DMS79 (cell line): ENCODE data around the gene ZFR.
"Not testable (repeated sequence)": the region's sequence is repeated elsewhere in the genome, so short reads cannot be mapped to it uniquely, and the experiment has no call there.

Experiments
- DNase-seq: peaks from one replicate; lab custom pipeline; 2025; lab: John Stamatoyannopoulos, UW

The ZFR gene

DNA sequence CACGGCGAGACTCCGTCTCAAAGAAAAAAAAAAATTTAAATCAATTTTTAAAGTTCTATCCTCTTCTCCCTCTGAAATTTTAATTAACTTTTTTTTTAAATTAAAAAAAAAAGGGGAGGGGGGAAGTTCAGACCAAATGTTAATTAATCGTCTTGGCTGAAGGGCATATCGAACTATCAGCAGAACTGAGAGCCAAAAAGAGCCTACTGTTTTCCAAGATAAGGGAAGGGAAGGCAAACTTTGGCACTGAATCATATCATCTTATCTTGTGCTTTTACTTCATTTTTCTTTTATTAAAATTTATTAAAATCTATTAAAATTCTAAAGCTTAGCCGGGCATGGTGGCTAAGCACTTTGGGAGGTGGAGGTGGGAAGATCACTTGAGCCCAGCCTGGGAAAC, 85.9 kb downstream of the ZFR start:
- DNase-seq, result no peak

DNA sequence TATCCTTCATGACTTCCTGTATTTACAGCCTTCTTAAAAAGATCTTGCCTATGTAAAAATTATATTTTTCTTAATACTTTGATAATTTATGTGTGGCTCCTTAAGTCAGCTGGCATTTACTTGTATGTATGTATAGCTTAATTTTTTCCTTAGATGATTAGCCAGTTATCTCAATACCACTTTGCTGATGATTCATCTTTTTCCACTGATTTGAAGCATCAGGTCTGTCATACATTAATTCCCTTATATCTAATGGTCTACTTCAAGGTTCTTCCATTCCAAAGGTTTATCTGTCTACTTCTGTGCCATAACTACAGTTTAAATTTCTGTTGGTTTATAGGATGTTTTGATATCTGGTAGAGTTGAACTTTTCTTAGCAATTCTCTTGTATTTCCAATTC, 86.9 kb downstream of the ZFR start:
- no peak for DNase-seq

DNA sequence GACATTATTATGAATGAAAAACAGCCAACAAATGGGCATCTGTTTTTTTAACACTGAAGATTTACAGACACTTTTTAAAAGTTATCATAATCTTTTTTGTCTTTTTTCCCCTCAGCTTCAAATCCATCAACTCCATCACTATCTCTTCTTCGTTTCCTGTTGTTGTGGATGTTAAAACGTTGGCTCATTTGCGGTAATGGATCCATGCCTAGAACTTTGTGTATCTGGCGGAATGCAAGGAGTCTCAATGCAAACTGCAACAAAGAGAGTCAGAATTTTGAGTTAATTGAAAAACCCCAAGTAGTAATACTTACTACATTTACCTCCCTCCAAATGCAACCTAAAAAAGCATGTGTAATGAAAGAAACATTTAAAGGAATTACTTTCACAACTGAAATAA, 88.9 kb downstream of the ZFR start:
- DNase-seq, result no peak

DNA sequence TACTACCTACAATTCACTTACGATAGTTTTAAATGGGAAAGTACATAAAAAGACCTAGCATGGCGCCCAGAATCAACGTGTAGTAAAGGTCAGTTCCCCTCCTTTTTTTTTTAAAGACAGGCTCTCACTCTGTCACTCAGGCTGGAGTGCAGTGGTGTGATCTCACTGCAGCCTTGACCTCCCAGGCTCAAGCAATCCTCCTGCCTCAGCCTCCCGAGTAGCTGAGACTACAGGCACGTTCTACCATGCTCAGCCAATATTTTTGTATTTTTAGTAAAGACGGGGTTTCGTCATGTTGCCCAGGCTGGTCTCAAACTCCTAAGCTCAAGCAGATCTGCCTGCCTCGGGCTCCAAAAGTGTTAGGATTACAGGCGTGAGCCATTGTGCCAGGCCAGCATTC, 91.1 kb downstream of the ZFR start:
- DNase-seq, result no peak

DNA sequence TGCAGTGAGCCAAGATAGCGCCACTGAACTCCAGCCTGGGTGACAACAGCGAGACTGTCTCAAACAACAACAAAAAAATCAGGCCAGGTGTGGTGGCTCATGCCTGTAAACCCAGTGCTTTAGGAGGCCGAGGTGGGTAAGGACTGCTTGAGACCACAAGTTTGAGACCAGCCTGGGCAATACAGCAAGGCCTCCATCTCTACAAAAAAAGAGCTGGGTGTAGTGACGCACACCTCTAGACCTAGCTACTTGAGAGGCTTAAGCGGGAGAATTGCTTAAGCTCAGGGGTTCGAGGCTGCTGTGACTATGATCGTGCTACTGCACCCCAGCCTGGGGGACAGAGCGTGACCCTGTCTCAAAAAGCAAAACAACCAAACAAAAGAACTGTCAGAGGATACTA, 91.9 kb downstream of the ZFR start:
- DNase-seq, result no peak

DNA sequence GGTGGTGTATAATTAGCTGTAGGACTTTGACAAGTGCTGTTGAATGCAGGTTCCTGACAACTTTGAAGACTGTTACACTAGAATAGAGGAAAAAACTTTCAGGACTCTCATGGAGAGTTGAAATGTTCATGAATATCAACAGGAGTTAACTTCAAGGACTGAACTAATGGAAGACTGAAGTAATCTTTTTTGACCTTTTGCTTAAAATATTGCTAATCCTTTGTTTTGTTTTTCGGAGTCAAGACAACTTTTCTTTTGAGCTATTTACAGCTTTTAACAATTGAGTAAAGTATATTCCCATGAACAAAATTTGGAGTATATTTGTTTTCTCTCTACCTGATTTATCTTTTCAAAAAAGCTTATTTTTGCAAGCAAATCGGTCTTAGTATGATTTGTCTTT, 97.7 kb downstream of the ZFR start:
- no peak for DNase-seq

DNA sequence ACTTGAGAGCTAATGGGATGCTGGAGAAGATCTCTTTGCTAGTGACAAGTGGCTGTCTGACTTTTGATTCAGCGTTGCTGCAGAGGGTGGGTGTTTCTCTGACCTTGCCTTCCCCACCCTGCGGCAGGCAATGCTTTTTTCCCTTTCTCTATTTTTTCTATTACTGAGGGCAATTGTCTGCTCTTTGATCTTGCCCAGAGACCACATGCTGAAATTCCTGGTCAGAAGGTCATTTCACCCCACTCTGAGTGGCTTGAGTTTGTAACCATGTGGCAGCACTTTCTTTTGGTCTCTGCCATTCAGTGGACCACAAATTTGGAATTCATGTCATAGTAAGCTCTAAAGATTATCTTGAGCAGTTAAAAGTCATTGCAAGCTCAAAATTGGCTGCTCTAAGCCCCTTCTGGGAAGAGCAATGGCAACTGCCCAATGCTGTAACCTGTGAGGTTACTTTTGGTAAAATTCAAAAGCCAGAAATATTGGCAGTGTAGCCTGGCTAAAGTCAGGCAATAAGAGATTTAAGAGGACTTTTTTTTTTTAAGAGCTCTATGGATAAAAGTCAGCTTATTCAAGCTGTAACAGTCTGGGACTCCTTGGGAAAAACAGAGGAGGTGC, 101.4 kb downstream of the ZFR start:
- no peak for DNase-seq

DNA sequence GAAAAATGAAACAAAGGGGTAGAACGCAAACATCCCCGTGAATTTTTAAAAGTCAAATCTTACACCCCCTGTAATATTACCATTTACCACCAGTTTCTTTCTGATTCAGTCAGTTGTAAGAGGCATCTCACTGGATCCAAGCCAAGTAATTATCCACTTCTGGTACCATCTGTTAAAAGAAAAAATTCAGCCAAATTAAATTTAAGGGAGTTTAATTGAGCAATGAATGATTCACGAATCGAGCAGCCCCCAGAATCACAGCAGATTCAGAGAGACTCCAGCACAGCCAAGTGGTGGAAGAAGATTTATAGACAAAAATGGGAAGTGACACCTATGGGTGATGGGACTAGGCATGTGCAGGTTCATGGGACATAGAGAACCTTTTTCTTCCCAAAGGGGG, 101.9 kb downstream of the ZFR start:
- no peak for DNase-seq

DNA sequence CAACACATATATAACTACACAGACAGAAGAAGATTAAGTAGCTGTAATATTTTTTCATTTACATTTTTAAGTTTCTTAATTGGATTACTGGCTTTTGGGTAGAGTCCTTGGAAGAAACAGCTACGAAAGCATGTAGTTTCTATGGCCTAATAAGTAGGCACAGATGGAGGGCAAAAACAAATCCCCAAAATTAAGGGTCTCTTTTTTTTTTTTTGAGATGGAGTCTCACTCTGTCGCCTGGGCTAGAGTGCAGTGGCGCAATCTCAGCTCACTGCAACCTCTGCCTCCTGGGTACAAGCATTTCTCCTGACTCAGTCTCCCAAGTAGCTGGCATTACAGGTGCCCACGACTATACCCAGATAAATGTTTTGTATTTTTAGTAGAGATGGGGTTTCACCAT, 104.7 kb downstream of the ZFR start:
- DNase-seq, result no peak

DNA sequence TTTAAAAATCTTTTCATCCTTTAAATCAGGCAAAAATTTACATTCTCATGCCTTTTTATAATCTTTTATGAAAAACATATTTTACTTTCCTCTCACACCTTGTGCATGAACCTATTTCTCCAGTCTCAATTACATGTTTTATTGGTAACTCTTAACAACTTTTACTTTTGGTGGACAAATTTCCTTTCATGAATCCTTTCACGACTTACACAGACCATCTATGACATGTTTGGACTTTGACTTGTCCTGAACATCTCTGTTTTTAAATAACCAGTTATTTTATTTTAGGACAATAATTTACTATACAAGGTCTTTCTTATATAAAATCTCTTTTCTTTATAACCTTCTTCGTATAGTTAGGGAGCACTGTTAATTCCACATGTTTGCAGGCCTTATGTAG, 105.3 kb downstream of the ZFR start:
- no peak for DNase-seq

DNA sequence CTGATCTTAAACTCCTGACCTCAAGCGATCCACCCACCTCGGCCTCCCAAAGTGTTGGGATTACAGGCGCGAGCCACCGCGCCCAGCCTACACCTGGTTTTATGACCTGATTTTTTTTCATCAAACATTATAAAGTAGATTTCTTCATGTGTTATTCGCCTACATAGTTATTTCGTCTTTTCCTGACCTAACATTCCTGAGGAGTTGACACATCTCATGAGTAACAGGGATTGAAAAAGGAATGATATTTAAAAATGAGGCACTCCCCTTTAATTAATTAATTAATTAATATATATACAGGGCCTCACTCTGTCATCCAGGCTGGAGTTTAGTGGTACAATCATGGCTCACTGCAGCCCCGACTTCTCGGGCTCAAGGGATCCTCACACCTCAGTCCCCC, 111.6 kb downstream of the ZFR start:
- no peak for DNase-seq

DNA sequence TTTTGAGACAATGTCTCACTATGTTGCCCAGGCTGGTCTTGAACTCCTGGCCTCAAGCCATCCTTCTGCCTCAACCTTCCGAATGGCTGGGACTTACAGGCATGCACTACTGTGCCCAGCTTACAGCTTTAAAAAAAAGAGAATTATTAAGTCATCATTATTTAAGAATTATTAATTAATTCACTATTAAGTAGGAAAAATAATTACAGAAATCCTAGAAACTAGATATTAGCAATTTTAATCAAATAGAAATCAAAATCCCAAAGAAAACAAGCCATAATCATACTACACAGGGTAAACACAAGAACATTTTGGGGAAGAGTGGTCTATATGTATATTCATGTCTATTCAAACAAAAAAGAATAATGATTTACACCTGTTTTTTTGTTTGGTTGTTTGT, 112.2 kb downstream of the ZFR start:
- DNase-seq, result no peak

DNA sequence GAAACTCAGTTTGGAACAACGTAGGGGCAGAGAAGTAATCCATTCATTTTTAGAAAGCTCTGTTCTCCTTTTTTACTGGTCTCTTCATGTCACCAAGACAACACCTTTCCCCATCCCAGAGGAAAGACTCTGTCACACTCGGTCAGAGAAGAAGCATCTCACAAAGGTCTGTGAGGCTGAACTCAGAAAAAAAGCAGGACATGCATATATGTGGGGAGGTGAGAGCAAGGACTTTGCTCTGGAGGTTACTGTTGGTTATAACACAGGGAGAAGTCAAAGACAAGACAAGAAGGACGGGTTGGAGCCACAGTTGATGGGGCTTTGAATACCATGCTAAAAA, 112.6 kb downstream of the ZFR start:
- no peak for DNase-seq

DNA sequence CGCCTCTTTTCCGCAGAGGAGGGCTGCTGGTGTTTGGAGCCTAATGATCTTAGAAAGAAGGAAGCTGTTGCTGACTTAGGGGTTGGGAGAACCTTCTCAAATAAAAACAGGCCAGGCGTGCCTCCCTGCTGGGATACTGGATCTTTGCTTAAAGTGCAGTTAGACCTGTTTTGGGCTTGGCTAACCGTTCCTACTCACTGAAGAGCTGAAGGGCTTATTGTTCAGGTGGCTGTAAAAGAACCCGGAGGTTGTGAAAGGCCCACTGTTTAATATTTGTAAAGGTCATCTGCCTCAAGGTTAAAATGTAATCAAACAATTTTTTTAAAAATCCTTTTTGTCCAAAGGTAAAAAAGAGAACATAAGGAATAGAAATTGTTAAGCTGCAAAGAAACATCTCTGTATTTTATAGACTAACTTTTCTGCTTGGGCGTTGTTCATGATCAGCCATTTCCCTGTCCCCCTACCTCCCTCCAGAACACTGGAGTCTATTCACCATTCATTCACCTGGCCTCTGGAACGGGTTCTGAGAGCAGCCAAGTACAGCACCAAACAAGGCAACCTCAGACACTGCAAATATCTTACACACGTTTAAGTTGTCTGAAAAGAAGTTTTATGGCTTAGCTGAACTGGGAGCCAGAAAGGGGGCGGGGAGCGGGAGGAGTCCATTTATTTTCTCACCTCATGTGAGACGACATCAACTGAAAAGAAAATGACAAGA, 113.2 kb downstream of the ZFR start:
- DNase-seq, result no peak

DNA sequence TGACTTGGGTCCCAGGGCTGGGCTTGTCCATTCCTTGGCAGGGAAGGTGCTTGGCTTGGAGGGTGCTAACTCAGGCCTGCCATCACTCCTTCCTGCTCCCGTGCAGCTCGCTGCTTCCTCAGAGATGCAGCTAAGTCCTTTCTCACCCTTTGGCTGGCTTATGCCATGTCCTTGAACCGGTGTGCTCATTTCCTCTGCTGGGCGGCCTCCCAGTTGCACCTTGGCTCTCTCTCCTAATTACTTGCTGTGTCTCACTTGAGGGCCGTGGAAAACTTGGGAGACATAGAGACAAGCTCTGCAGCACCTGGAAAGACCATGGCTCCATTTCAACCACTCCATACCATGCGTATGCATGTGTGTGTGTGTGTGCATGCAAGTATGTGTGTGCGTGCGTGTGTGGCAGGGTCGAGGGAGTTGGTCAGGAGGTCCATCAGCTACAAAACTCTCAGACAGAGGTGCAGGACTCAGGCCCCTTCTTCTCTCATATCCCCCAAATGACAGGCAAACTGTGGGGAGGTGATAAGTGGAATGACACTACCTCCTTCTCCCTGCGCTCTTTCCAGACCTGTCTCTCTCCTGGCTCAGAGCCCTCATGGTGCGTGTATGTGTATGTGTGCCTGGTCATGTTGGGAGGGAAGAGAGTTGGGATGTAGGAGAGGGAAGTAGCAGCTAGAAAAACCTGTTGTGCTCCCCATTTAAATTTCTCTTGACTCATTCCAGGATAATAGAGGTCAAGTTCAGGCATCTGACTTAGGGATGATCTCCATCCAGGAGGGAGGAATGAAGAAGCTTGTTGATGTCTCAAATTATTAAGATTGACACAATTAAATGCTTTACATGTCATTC, 114.2 kb downstream of the ZFR start:
- DNase-seq, result no peak

DNA sequence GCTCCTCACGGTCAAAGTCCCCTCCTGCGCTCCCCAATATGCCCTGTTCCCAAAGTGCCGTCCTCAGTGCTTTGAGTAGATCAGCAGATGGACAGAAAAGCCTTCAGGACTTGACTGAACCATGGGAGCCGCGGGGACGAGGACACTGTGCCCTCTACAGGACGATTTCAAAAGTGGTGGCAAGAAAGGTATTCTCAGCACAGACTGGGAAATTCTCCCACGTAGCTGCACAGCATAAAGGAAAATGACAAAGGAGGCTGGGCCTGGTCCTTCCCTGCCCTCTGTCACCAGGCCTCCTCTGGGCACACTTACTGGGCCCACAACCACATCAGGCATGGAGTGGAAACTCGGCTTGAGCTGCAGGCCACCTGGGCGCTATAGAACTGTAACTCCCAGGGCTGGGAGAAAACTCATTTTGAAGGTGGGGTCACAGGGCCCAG, 115.1 kb downstream of the ZFR start:
- no peak for DNase-seq

DNA sequence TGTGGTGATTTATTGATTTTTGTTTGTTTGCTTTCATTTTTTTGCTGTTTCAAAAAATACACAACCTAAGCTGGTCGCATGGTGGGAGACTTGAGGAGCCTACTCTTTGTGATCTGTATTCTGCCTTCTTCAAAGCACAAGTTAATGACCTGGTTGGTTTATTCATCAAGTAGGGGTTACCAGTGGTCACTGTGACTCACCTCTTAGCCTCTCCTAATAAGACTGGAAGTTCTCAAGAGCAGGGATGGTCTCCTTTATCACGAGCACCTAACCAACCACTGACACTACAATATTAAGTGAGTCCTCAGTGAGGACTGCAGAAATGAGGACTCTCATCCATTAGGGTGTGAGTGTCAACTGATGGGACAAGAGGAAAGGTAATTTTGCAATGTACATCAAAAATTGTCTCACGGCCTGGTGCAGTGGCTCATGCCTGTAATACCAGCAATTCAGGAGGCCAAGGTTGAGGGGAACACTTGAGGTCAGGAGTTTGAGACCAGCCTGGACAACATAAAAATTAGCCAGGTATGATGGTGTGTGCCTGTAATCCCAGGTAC, 118.2 kb downstream of the ZFR start:
- DNase-seq, result no peak

DNA sequence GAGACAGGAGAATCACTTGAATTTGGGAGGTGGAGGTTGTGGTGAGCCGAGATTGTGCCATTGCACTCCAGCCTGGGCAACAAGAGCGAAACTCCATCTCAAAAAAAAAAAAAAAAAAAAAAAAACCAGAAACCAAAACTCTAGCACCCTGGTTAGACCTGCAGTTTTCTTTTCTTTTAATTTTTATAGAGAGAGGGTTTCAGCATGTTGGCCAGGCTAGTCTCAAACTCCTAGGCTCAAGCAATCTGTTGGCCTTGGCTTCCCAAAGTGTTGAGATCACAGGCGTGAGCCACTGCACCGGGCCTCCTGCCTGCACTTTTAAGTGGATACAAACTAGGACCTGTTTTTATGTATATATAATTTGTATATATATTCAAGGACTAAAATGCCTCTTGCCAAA, 118.9 kb downstream of the ZFR start:
- no peak for DNase-seq

DNA sequence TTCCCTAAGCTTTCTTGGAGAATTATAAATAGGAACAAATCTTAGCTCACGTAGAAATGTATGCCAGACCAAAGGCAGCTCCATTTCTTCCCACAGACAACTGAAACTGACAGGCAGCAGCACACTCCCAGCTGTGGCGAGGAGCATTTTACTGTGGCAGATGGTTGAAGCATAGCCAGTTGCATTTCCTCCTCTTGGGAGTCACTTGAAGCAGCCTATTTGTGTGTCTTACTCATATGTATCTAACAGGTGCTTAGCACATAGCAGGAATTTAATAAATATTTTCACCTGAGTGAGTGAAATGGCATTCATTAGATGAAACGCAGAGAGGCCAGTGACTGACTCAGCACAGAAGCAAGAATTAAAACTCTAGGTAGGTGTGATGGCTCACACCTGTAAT, 119.5 kb downstream of the ZFR start:
- no peak for DNase-seq

DNA sequence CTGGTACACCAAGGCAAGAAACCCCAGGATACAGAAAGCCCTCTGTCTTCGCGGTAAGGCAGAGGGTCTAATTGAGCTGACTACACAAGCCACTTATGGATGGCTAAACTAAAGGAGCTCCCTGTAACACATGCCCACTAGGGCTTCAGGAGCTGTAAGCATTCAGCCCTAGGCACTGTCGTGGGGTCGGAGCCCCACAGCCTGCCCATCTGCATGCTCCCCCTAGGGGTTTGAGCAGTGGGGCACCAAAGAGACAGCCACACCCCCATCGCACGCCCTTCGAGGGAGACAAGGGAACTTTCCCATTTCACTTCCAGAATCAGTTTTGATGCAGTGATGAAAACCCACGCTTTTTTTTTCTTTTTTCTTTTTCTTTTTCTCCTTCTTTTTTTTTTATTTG, 120.8 kb downstream of the ZFR start:
- DNase-seq, result no peak

DNA sequence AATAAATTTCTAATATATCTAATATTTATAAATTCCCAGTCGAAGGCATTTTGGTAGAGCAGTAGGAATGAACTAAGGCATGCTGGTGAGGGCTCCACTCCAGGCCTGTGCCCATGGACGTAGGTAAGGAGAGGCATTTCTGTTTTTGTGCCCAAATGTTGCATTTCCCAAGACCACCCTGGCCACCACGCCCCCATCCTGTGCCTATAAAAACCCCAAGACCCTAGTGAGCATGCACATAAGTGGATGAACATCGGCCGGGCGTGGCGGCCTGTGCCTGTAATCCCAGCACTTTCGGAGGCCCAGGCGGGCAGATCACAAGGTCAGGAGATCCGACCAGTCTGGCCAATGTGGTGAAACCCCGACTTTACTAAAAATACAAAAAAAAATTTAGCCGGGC, 121.7 kb downstream of the ZFR start:
- no peak for DNase-seq

DNA sequence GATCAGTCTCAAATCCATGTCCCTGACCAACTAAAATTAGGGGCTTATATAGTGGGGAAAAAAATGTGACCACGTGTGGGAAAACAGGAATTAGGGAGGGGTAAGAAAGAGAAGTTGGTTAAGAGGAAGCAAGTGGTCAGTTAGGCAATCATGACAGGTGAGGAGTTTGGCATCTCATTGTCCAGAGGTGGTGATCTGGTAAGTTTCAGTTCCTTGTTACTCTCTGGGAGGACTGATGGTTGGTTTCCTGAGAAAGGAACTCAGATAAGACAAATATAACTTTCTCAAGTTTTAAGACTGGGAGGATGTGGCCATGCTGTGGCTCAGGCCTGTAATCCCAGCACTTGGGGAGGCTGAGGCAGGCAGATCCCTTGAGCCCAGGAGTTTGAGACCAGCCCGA, 122.8 kb downstream of the ZFR start:
- not testable (repeated sequence) for DNase-seq

DNA sequence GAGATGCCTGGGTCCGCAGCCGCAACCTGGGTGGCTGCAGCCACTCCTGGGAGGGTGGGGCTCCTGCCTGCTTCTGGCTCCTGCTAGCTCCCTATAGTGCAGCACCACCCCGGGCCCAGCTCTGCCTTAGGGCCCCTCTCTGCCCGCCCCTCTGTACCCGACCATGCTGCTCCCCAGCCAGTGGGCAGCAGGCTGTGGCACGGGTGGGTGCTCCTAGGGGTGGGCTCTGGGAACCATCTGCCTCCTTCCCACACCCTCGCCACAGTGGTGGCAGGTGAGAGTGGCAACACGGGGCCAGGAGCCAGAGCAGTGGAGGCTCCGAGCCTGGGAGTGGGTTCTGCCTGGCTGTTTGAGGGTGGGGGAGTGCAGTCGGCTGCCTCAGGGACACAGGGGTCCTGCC, 124.0 kb downstream of the ZFR start:
- no peak for DNase-seq
